Measurements from ENCODE around the gene ZSCAN25.
"Not testable (repeated sequence)": the region's sequence is repeated elsewhere in the genome, so short reads cannot be mapped to it uniquely, and the experiment has no call there.

Gene ZSCAN25

DNA sequence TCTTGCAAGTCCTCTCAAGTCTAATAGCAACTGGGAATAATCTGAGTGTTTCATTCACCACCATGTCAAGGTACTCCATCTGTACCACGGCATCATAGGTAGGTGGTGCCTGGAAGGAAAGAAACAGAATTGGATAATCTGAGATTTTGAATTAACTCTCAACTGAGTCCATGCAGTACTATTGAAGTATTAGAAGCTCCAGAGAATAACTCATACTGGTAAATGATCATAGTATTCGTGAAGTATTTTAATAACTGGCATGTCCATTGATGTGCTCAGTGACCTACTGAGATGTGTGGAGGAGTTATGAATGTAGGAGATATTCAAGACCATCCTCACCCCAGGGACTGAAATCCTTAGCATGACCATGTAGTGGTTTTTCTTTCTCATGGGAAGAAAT is 35.9 kb downstream of the ZSCAN25 start:
- DNase-seq = no peak

DNA sequence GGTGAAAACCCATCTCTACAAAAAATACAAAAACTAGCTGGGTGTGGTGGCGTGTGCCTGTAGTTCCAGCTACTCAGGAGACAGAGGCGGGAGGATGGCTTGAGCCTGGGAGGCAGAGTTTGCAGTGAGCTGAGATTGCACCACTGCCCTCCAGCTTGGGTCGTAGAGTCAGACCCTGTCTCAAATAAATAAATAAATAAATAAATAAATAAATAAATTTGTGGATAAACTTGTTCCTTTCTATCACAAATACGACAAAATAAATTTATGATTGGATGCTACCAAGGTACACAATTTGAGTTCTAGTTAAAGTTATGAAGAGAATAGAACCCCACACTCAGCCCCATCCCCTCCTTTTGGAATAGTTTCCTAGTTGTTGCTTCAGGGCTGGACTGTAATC is 36.5 kb downstream of the ZSCAN25 start:
- not testable (repeated sequence) for DNase-seq

DNA sequence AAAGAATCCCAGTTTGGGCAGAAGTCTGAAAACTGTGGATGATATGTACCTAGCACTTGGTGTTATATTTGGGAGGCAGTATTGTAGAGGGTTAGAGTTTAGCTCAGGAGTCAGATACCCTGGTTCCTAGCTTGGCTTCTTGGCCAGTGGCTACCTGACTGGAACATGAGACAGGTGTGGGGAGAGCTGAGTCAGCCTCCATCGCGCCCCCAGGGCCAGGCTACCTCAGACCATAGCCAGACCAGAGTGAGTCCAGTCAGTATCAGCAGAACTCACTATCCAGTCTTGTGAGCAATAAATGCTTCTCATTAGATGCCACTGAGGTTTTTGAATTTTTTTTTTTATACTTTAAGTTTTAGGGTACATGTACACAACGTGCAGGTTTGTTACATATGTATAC is 37.0 kb downstream of the ZSCAN25 start:
- no peak for DNase-seq

DNA sequence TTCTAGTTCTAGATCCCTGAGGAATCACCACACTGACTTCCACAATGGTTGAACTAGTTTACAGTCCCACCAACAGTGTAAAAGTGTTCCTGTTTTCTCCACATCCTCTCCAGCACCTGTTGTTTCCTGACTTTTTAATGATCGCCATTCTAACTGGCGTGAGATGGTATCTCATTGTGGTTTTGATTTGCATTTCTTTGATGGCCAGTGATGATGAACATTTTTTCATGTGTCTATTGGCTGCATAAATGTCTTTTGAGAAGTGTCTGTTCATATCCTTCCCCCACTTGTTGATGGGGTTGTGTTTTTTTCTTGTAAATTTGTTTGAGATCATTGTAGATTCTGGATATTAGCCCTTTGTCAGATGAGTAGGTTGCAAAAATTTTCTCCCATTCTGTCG is 37.9 kb downstream of the ZSCAN25 start:
- DNase-seq = not testable (repeated sequence)

DNA sequence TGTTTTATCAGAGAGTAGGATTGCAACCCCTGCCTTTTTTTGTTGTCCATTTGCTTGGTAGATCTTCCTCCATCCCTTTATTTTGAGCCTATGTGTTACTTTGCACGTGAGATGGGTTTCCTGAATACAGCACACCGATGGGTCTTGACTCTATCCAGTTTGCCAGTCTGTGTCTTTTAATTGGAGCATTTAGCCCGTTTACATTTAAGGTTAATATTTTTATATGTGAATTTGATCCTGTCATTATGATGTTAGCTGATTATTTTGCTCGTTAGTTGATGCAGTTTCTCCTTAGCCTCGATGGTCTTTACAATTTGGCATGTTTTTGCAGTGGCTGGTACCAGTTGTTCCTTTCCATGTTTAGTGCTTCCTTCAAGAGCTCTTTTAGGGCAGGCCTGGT is 41.1 kb downstream of the ZSCAN25 start:
- DNase-seq = not testable (repeated sequence)

DNA sequence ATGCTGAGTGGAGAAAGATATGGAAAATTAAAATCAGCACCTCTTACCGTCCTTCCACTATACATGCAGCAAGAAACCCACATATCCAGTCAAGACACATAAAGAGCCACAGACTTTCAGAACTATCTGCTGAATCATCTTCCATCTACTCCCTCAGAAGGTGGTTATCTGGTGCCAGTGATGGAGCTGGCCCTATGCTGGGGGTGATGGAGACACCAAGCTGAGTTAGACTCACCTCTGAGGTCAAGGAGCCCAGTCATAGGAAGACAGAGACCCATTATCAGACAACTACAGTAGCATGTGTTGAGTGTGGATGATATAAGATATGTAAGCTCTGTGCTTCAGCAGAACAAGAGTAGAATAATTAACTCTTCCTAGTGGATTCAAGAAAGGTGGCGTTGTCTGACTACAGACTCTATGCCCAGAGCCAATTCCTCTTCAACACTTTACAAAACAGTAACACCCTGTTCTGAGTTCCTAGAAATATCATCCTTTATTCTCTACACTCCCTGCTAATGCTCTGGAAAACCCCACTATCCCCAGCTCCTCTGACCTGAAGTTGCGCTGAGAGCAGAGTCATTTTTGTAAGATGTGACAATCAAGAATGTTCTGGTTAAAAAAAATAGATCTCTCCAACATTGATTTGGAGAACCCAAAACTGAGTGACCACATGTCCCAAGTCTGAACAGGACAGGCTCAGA is 48.7 kb downstream of the ZSCAN25 start:
- DNase-seq = no peak

DNA sequence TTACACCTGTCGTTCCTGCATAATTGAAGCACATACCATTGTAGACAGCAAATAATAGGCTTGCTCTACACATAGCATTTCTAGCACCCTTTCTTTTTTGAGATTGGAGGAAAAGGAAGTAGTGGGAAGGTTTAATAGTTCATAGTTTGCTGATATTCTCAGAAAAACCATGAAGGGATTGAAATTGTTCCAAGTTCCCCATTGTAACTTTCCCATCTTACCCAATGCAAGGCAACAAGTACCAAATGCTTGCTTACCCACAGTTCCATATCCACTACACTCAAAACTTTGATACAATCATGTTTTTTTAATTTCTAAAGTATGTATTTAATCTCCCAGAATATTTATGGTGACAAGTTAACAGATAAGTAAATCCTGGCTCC is 49.3 kb downstream of the ZSCAN25 start:
- DNase-seq = no peak

DNA sequence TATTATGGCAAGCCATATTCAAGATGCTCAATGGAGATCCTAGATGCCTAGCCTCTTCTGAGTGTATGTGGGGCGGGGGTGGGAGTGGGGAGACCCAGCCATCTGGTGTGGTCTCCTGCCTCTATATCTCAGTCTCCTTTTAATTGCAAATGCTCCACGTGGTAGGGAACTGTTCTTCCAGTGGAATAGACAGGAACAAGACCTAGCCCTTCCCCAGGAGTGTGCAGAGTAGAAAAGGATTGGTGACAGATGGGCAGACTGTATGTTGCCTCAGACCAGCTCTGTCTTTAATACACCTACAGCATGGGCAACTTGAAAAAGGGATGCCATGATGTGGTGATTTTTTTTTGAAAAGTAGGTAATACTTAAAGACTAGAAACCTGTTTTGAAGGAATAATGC is 50.4 kb downstream of the ZSCAN25 start:
- peak; percentile 63 for DNase-seq

DNA sequence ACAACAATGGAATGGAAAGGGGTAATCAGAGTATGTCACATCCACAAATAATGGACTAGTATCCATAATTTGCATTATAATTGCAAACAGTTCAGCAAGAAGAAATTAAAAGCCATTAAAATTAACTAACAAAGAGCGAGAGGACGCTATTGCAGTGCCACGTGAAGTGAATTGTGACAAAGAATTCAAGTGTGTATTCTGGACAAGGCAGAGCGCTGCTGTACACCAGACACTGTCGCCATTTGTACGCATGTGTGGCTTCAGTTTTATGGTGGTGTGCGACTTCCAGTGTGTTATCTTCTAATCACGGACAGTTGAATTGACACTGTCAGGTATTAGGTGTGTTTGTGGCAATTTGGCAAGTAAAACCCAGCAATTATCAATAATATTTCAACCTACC is 51.8 kb downstream of the ZSCAN25 start:
- no peak for DNase-seq

DNA sequence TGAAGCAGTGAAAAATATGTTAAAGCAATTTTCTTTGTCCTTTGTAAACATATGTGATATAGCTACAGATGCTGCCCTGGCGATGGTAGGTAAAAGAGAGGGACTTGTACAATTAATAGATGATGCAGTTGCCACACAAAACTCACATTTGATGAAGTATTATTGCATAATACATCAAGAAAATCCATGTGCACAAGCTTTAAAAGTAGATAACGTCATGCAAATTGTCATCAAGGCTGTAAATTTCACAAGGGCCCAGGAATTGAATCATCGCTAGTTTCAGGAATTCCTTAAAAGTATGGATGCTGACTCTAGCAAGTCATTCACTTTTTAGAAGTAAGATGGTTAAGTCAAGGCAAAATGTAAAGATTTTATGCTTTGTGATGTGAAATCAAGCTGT is 53.0 kb downstream of the ZSCAN25 start:
- no peak for DNase-seq

DNA sequence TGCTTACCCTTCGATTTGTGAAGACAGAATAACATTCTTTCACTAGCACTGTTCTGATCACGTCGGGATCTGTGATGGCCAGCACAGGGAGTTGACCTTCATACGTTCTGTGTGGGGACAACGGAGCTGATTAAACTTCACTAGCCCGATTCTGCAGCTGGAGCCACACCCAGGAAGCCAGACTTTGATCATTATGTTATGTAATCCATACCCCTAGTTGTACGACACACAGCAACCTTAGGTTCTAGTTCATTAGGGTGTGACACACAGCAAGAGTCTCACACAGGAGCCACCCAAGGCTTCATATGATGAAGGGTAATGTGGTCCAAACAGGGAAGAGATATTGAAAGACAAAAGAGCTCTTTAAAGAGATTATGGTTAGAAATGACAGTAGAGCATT is 55.8 kb downstream of the ZSCAN25 start:
- DNase-seq = no peak

DNA sequence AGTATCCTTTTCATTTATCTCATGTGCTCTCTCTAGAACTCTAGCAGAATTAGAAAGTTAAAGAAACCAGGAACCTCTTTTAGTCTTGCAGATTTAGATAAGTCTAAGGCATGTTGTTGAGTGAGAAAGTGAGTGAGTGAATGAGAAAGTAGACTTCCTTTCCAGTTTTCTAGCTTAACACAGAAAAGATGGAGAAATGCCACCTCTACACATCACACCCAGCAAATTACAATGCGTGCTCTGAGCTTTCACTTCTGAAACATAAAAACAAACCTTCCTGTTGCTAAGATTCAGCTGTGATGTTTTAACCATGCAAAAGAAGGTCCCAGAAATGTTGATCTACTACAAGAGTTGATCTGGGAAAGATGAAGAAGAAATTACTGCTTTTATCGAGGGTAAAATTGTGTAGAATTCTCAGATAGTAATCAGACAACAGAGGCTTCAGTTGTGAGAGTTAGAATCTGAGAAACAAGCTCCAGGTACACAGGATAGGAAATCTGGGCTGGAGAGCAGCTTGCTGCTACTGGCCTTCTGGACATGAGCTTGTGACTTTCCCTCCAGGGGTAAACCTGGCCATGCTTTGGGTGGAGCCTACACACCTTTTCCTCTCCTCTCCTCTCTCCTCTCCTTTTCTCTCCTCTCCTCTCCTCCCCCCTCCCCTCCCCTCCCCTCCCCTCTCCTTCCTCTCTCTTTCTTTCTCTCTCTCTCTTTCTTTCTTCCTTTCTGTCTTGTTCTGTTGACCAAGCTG is 58.4 kb downstream of the ZSCAN25 start:
- DNase-seq = no peak

DNA sequence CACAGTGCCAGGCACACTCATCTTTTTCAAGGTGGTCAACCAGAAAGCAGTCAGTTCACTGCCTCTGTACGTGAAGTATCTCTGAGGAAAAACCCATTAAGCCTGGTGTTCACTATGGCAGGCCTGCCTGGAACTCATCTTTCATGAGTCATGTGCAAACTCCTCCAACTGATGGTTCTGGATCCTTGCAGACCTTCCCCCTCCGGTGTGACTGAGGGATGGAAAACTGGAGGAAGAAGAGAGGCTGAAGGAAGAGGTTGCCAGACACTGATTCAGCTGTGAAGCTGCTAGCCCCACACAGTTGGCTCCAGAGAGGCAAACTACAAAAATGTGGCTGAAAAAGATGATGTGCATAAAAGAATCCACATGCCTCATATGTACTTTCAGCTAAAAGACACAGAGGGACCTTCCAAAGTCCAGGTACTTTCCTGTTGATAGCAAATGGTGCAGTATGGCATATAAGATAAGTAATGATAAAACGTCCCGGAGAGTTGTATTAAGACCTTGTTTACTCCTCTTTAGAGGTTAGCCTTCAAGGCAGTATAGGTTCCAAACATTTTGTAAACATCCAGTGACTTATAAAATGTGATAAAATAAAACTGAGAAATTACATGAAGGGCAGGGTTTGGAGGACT is 60.4 kb downstream of the ZSCAN25 start:
- DNase-seq = no peak

DNA sequence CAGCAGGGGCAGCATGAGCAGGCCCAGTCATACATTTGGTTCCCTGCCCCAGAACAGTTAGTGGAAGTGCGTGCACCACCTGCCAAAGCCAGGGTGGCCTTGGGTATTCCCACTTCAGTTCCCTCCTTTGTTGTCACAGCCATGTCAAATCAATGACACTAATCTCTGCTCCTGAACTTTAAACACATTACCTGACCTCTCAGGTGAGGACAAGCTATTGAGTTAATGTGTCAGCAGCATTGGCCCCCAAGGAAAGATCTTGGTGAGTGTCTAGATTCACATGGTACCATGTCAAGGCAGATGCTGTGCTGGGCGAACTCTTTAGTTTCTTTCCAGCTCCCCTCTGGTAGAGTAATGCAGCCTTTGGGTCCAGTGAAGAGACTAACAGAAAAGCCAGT is 60.9 kb downstream of the ZSCAN25 start:
- no peak for DNase-seq

DNA sequence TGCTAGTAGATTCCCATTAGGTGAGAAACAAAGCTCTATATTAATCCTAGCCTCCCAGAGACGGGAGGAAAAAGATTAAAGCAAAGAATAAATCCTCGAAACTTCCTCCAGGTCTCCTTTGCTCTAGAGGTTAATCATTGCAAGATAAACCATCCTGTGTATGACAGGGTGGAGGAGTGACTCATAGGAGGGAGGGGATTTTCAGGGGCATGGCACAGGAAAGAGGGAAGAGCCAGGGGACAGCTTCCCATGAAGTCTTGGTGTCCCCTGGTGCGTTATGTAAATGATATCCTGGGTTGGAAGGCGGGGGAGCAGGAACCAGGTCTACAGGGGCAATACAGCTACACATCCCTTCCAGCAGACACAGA is 62.3 kb downstream of the ZSCAN25 start:
- DNase-seq = no peak

DNA sequence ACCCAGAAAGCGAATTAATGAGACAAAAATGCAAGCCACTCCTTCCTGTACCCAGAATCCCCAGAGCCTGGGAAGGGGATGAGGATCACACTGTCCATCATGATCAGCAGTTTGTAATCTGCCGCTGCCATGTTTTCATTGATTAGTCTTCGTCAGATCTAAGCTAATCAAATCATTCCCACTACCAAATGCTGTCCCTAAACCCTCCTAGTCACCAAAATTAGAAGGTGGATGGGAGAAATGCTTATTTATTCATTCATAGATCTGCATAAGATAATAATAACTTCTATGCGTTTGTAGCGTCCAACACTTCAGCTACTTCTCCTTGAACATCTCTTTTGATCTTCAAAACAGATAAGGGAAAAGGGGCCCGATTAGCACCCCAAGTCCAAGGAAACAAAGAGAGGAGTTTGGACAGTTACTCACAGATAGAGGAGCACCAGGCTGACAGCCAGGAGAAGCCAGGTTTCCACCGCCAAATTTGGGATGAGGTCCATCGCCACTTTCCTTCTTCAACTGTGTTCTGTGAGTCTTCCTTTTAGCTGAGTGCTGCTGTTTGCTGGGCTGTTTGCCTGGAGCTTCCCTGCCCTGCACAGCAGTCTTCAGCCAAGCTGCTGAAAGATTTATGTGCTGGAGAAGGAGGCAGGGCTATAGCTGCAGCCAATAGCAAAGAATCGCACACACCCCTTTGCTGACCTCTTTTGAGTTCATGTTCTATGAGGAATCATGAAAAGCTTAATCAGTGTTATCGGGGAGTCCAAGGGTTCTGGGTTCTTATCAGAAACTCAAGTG is 62.9 kb downstream of the ZSCAN25 start, which contains the start of gene CYP3A5:
TSS of gene CYP3A5 (minus strand) at position 597 of the 792 bp plus-strand sequence. CDS start at position 497, 100 bp downstream.
- no peak for DNase-seq
